ENCODE data around the gene RASAL2.

Gene RASAL2

DNA sequence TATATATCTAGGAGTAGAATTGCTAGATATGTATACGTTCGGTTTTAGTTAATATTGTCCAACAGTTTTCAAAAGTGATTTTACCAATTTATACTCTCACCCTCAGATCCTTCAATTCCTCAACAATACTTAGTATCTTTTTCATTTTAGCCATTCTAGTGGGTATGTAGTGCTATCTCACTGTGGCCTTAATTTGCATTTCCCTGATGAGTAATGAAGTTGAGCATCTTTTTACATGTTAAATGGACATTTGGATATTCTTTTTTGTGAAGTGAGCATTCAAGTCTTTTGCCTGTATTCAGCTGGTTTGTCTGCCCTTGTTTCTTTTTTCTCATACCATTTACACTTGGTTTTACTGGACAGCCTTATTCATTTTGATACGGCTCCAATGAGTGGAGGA lies 172.2 kb downstream of the RASAL2 start:
- FAIRE-seq: no peak

GRCh38 chr1:178266619-178267066 lies 172.7 kb downstream of the RASAL2 start:
- DNase-seq (ENCODE audit: insufficient read length, low spot score) (no peak), FAIRE-seq (no peak)
- TF ChIP-seq POLR2A (IDR thresholded peaks at IDR 0.05; ENCODE audit: low read depth, low read length): no peak

More for the DNA sequence above, 172.2 kb downstream of the RASAL2 start:
- TF ChIP-seq POLR2A (IDR thresholded peaks at IDR 0.05; ENCODE audit: low read depth, low read length): no peak
- no peak for DNase-seq (ENCODE audit: insufficient read length, low spot score)

GRCh38 chr1:178267646-178268094 lies 173.8 kb downstream of the RASAL2 start:
- DNase-seq (ENCODE audit: insufficient read length, low spot score) (peak; percentile 18), FAIRE-seq (peak; percentile 64)
- no peak for TF ChIP-seq POLR2A (IDR thresholded peaks at IDR 0.05; ENCODE audit: low read depth, low read length)

GRCh38 chr1:178271471-178271870 lies 177.6 kb downstream of the RASAL2 start:
- TF ChIP-seq POLR2A (IDR thresholded peaks at IDR 0.05; ENCODE audit: low read depth, low read length): no peak
- FAIRE-seq (no peak), DNase-seq (ENCODE audit: insufficient read length, low spot score) (no peak)

DNA sequence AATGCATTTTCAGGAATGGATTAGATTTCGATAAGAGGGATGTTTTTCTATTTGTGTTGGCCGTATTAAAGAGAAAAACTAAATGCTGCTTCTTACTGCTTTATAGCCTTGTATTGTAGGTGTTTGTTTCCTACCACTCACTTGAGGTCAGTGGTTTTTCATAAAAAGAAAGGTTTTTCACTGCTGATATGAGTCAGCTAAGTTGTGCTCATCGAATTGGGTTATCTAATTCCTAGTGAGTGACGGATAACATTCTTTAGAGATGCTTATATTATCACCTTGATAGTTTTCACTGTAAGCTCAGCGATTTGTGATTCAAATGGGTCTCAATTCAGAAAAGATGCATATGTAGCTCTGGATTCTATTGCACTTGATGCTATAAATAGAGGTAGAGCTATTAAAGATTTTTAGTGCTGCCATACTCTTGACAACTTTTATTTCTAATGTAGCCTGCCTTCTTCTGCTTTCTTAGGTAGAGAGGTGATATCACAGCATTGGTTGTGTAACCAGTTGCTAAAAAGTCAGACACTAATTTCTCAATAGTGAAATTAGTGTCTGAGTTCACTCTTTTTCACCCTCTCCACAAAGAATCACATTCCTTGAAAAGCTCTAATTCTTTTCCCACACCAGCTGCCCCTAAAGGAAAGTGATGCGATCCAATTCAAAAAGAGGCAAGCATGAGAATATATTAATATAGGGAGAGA lies 180.0 kb downstream of the RASAL2 start:
- no peak for TF ChIP-seq POLR2A (IDR thresholded peaks at IDR 0.05; ENCODE audit: low read depth, low read length)
- DNase-seq (ENCODE audit: insufficient read length, low spot score) (no peak), FAIRE-seq (peak; percentile 6)

- DNase-seq (ENCODE audit: insufficient read length, low spot score): no peak
- peak; percentile 6 for FAIRE-seq
- TF ChIP-seq POLR2A (IDR thresholded peaks at IDR 0.05; ENCODE audit: low read depth, low read length): no peak
Measured at GRCh38 chr1:178275049-178275448, 181.1 kb downstream of the RASAL2 start.

- DNase-seq (ENCODE audit: insufficient read length, low spot score) (no peak), FAIRE-seq (peak; percentile 11)
- TF ChIP-seq POLR2A (IDR thresholded peaks at IDR 0.05; ENCODE audit: low read depth, low read length): no peak
Measured at GRCh38 chr1:178275553-178275952, 181.6 kb downstream of the RASAL2 start.

GRCh38 chr1:178277793-178278530 lies 184.1 kb downstream of the RASAL2 start:
- FAIRE-seq (peak; percentile 27), DNase-seq (ENCODE audit: insufficient read length, low spot score) (no peak)
- no peak for TF ChIP-seq POLR2A (IDR thresholded peaks at IDR 0.05; ENCODE audit: low read depth, low read length)

- TF ChIP-seq POLR2A (IDR thresholded peaks at IDR 0.05; ENCODE audit: low read depth, low read length): no peak
- no peak for DNase-seq (ENCODE audit: insufficient read length, low spot score)
- FAIRE-seq: no peak
Measured at GRCh38 chr1:178278916-178279686, 185.2 kb downstream of the RASAL2 start.

DNA sequence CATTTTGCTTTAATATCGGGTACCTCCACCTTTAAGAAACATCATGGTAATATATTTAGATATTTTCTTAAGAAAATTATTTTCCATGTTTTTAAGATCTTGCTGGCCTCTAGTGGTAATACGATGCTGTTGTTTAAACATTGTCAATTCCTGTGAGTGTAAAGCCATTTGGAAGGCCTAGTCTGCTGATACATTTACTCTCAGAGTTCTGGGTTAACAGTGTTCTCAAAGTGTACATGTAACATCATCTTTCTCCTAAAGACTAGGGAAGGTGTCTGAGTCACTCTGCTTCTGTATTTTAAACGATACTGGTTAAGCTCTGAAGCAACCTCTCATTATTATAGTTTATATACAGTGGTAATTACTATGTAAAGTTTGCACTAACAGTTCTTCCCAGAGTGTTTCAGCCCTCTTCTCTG lies 189.1 kb downstream of the RASAL2 start:
- TF ChIP-seq POLR2A (IDR thresholded peaks at IDR 0.05; ENCODE audit: low read depth, low read length): no peak
- DNase-seq (ENCODE audit: insufficient read length, low spot score) (no peak), FAIRE-seq (peak; percentile 93)

GRCh38 chr1:178283409-178283808 lies 189.5 kb downstream of the RASAL2 start:
- no peak for TF ChIP-seq POLR2A (IDR thresholded peaks at IDR 0.05; ENCODE audit: low read depth, low read length)
- FAIRE-seq (no peak), DNase-seq (ENCODE audit: insufficient read length, low spot score) (no peak)

GRCh38 chr1:178284058-178284457 lies 190.2 kb downstream of the RASAL2 start:
- no peak for TF ChIP-seq POLR2A (IDR thresholded peaks at IDR 0.05; ENCODE audit: low read depth, low read length)
- DNase-seq (ENCODE audit: insufficient read length, low spot score): no peak
- peak; percentile 11 for FAIRE-seq

DNA sequence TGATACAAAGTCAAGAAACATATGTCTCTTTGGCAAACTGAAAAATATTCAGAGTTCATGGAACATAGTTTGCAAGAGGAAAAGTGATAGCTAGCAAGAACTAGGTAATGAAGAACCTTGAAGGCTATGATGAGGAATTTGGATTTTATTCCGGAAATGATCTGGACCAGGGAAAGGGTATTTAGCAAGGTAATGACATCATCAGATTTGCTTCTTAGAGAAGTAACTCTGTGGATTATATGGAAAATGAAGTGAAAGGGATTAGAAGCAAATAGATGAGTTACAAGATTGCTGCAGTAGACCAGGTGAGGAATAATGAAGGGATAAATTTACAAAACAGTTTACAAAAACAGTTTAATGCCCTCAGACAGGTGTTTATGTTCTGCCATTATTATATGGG lies 197.3 kb downstream of the RASAL2 start:
- DNase-seq (ENCODE audit: insufficient read length, low spot score) (no peak), FAIRE-seq (no peak)
- no peak for TF ChIP-seq POLR2A (IDR thresholded peaks at IDR 0.05; ENCODE audit: low read depth, low read length)

DNA sequence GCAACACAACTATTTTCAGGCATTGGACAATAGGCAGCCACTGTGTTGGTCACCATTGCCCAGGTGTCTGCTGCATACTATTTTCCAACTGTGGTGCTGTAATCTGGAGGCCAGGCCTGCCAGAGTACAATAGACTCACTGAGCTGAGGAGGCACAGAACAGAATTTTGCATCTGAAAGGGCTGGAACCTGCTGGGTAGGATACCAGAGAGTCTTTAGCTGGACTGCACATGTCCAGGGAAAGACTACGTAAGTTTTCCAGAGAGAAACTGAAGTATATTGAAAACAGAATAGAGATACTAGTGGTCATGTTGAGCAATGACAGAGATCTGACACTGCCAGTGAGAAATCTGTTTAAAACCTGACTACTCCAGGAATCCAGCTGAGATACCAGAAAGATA lies 200.8 kb downstream of the RASAL2 start:
- FAIRE-seq (no peak), DNase-seq (ENCODE audit: insufficient read length, low spot score) (no peak)
- no peak for TF ChIP-seq POLR2A (IDR thresholded peaks at IDR 0.05; ENCODE audit: low read depth, low read length)

All from H54 (cell line).